ENCODE results near the gene MRO. TPM values are rescaled to one million over a fixed set of nuclear protein-coding genes. Genes with fewer than 3 reads are reported as not detected.

MRO gene
- total and polyA plus RNA-seq, 12 donors, result 0.22 to 4.3 (median 1.6) TPM

DNA sequence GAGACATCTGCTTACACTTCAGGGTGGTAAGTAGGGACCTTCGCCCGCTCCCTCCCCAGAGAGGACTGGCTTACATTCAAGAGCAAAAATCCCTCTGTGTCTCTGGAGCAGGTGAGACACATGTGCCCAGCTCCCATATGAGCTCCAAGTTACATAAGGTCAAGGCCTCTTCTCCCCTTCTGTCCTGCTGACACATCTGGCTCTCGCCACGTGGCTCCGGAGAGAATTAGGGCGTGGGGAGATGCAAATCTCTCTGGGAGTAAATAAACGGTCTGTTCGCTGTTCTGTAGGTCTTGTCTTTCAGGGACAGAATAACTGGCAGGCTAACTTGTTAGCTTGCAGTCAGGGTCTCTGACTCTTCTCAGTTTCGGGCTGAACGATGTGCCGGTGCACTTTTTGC, 16.2 kb downstream of the MRO start:
- peaks cover 0 to 6% (median 0%) of the 10 kb centered on the region in 7 donors for H3K27me3 ChIP-seq
- H3K36me3 ChIP-seq, result no peaks in the 10 kb centered on the region
- TF ChIP-seq, protein P1, sequence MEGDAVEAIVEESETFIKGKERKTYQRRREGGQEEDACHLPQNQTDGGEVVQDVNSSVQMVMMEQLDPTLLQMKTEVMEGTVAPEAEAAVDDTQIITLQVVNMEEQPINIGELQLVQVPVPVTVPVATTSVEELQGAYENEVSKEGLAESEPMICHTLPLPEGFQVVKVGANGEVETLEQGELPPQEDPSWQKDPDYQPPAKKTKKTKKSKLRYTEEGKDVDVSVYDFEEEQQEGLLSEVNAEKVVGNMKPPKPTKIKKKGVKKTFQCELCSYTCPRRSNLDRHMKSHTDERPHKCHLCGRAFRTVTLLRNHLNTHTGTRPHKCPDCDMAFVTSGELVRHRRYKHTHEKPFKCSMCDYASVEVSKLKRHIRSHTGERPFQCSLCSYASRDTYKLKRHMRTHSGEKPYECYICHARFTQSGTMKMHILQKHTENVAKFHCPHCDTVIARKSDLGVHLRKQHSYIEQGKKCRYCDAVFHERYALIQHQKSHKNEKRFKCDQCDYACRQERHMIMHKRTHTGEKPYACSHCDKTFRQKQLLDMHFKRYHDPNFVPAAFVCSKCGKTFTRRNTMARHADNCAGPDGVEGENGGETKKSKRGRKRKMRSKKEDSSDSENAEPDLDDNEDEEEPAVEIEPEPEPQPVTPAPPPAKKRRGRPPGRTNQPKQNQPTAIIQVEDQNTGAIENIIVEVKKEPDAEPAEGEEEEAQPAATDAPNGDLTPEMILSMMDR (IDR thresholded peaks at IDR 0.05), result no peak
- H3K9me3 ChIP-seq, result no peaks in the 10 kb centered on the region
- ATAC-seq (no peak), DNase-seq (no peak)
- no peak overlapping the region for H3K4me3 ChIP-seq
- intact Hi-C loops (cut with DNase I), result no loop called here
- no peak overlapping the region for H3K27ac ChIP-seq
- H3K4me1 ChIP-seq, result peaks cover 0 to 12% (median 0%) of the 10 kb centered on the region in 9 donors
- 76 to 81% methylated on average over 11 of the region's 11 CpGs for WGBS, 2 donors

DNA sequence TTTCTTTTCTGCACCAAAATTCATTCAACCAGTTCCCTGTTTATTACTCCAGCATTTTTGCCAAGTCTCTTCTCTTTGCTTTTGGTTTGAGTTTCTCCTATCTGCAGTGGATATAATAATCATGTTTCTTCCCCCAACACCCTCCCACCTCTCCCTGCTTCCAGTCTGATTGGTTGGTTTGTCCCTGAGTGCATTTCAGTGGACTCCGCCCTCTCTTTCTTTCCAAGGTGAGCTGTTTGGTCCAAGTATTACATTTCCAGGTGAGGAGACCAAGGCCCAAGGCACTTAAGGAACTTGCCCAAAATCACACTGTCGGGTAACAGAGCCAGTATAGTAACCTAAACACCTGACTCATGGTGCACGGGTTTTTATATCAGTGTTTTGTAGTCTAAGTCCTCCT, 17.7 kb downstream of the MRO start:
- intact Hi-C loops (cut with DNase I), result no loop called here
- Histone ChIP-seq H3K36me3 (no peaks in the 10 kb centered on the region), H3K27ac (no peak overlapping the region), H3K4me3 (no peak overlapping the region), H3K27me3 (peaks cover 0 to 6% (median 0%) of the 10 kb centered on the region in 7 donors), H3K4me1 (peaks cover 0 to 12% (median 0%) of the 10 kb centered on the region in 9 donors), H3K9me3 (no peaks in the 10 kb centered on the region)
- DNase-seq (no peak), ATAC-seq (no peak)
- TF ChIP-seq, protein P1 (IDR thresholded peaks at IDR 0.05), result no peak
- WGBS, 2 donors, result 74 to 89% methylated on average over 3 of the region's 3 CpGs

DNA sequence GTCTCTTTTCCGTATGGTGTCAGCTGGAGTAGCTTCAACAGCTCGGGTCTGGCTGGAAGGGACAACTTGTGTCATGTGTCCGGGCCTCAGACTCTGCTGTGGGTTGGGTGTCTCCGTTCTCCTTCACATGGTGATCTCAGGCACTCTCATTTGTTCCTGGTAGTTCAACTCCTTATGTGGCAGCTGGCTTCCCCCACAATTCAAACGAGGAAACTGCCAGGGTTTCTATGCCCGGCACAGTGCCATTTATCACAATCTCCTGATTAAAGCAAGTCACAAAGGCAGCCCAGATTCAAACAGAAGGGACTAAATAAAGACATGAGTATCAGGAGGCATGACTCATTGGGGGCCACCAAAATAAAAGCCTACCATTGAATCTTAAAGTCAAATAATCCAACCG, 22.7 kb downstream of the MRO start:
- no peaks in the 10 kb centered on the region for H3K9me3 ChIP-seq
- H3K4me3 ChIP-seq, result no peak overlapping the region
- 49 to 58% methylated on average over 7 of the region's 7 CpGs for WGBS, 2 donors
- intact Hi-C loops (cut with DNase I), result no loop called here
- H3K27ac ChIP-seq, result no peak overlapping the region
- no peaks in the 10 kb centered on the region for H3K4me1 ChIP-seq
- no peaks in the 10 kb centered on the region for H3K36me3 ChIP-seq
- TF ChIP-seq, protein P1 (IDR thresholded peaks at IDR 0.05), result no peak
- DNase-seq (no peak), ATAC-seq (peak in 7 of 8 donors; percentile 49 to 88 (median 69))
- peaks cover 0 to 30% (median 4%) of the 10 kb centered on the region in 7 donors for H3K27me3 ChIP-seq

DNA sequence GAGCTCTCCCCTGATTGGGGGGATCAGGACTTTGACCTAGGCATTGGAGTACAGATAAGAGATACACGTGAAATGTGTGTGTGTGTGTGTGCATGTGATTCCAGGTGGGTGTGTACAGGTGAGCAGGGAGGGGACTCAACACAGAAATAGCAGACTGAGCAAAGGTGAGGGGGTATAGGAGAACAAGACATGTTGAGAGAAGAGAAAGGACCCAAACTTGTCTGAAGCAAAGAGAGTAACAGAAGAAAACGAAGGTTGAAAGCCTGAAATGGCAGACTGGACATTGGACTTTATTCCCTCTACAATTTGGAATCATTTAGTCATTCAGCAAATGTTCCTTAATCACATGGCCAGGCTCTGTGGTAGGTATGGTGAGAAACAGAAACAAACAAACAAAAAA, 23.3 kb downstream of the MRO start:
- Histone ChIP-seq H3K4me1 (no peaks in the 10 kb centered on the region), H3K27ac (no peak overlapping the region), H3K36me3 (no peaks in the 10 kb centered on the region), H3K27me3 (peaks cover 0 to 30% (median 4%) of the 10 kb centered on the region in 7 donors), H3K4me3 (no peak overlapping the region), H3K9me3 (no peaks in the 10 kb centered on the region)
- 61 to 63% methylated on average over 2 of the region's 2 CpGs for WGBS, 2 donors
- intact Hi-C loops (cut with DNase I), result no loop called here
- TF ChIP-seq, protein P1 (IDR thresholded peaks at IDR 0.05), result no peak
- no peak for DNase-seq
- no peak for ATAC-seq

All from heart right ventricle (tissue), 16 donors.